Measurements from ENCODE around the gene PGBD4.
"Not testable (repeated sequence)": the region's sequence is repeated elsewhere in the genome, so short reads cannot be mapped to it uniquely, and the experiment has no call there.

Gene PGBD4

GRCh38 chr15:34111488-34111887, 9.6 kb downstream of the PGBD4 start:
- no peak for DNase-seq (ENCODE audit: low read depth, low spot score)
- H3K4me1 ChIP-seq (ENCODE audit: control insufficient read depth, insufficient read depth, low read length) = no peaks in the 10 kb centered on the region
- WGBS (ENCODE audit: insufficient coverage, insufficient read length) = no CpG with 5 or more reads among the region's 6 CpGs

GRCh38 chr15:34114215-34114614, 12.3 kb downstream of the PGBD4 start:
- Histone ChIP-seq H3K4me1 (ENCODE audit: control insufficient read depth, insufficient read depth, low read length) (no peaks in the 10 kb centered on the region), H3K4me3 (ENCODE audit: low read length) (no peak overlapping the region), H3K9me3 (ENCODE audit: control insufficient read depth, insufficient read depth, low read length) (no peaks in the 10 kb centered on the region), H3K36me3 (ENCODE audit: control insufficient read depth, insufficient read depth, low read length) (no peaks in the 10 kb centered on the region), H3K27ac (ENCODE audit: low read length) (no peak overlapping the region), H3K27me3 (ENCODE audit: control insufficient read depth, insufficient read depth, low read length) (no peaks in the 10 kb centered on the region)
- no peak for DNase-seq (ENCODE audit: low read depth, low spot score)
- no CpG with 5 or more reads among the region's 2 CpGs for WGBS (ENCODE audit: insufficient coverage, insufficient read length)

More at GRCh38 chr15:34111488-34111887, 9.6 kb downstream of the PGBD4 start:
- H3K27me3 ChIP-seq (ENCODE audit: control insufficient read depth, insufficient read depth, low read length) = no peaks in the 10 kb centered on the region
- no peak overlapping the region for H3K4me3 ChIP-seq (ENCODE audit: low read length)
- no peak overlapping the region for H3K27ac ChIP-seq (ENCODE audit: low read length)
- H3K36me3 ChIP-seq (ENCODE audit: control insufficient read depth, insufficient read depth, low read length) = no peaks in the 10 kb centered on the region
- no peaks in the 10 kb centered on the region for H3K9me3 ChIP-seq (ENCODE audit: control insufficient read depth, insufficient read depth, low read length)

GRCh38 chr15:34114739-34115138, 12.9 kb downstream of the PGBD4 start:
- DNase-seq (ENCODE audit: low read depth, low spot score) = no peak
- no peaks in the 10 kb centered on the region for H3K36me3 ChIP-seq (ENCODE audit: control insufficient read depth, insufficient read depth, low read length)
- H3K9me3 ChIP-seq (ENCODE audit: control insufficient read depth, insufficient read depth, low read length) = no peaks in the 10 kb centered on the region
- no peak overlapping the region for H3K27ac ChIP-seq (ENCODE audit: low read length)
- no CpG with 5 or more reads among the region's 3 CpGs for WGBS (ENCODE audit: insufficient coverage, insufficient read length)
- no peaks in the 10 kb centered on the region for H3K4me1 ChIP-seq (ENCODE audit: control insufficient read depth, insufficient read depth, low read length)
- no peaks in the 10 kb centered on the region for H3K27me3 ChIP-seq (ENCODE audit: control insufficient read depth, insufficient read depth, low read length)
- H3K4me3 ChIP-seq (ENCODE audit: low read length) = no peak overlapping the region

GRCh38 chr15:34116620-34117019, 14.7 kb downstream of the PGBD4 start:
- Histone ChIP-seq H3K27me3 (ENCODE audit: control insufficient read depth, insufficient read depth, low read length) (no peaks in the 10 kb centered on the region), H3K27ac (ENCODE audit: low read length) (no peak overlapping the region), H3K4me1 (ENCODE audit: control insufficient read depth, insufficient read depth, low read length) (no peaks in the 10 kb centered on the region), H3K9me3 (ENCODE audit: control insufficient read depth, insufficient read depth, low read length) (no peaks in the 10 kb centered on the region), H3K4me3 (ENCODE audit: low read length) (no peak overlapping the region), H3K36me3 (ENCODE audit: control insufficient read depth, insufficient read depth, low read length) (no peaks in the 10 kb centered on the region)
- no peak for DNase-seq (ENCODE audit: low read depth, low spot score)
- no CpG with 5 or more reads among the region's 2 CpGs for WGBS (ENCODE audit: insufficient coverage, insufficient read length)

- Histone ChIP-seq H3K9me3 (ENCODE audit: control insufficient read depth, insufficient read depth, low read length) (no peaks in the 10 kb centered on the region), H3K4me3 (ENCODE audit: low read length) (no peak overlapping the region), H3K27ac (ENCODE audit: low read length) (no peak overlapping the region), H3K36me3 (ENCODE audit: control insufficient read depth, insufficient read depth, low read length) (no peaks in the 10 kb centered on the region), H3K4me1 (ENCODE audit: control insufficient read depth, insufficient read depth, low read length) (no peaks in the 10 kb centered on the region), H3K27me3 (ENCODE audit: control insufficient read depth, insufficient read depth, low read length) (no peaks in the 10 kb centered on the region)
- WGBS (ENCODE audit: insufficient coverage, insufficient read length) = no CpG with 5 or more reads among the region's 4 CpGs
- no peak for DNase-seq (ENCODE audit: low read depth, low spot score)
These were observed 17.4 kb downstream of the PGBD4 start for GRCh38 chr15:34119291-34119690.

- not testable (repeated sequence) for H3K27me3 ChIP-seq (ENCODE audit: control insufficient read depth, insufficient read depth, low read length); H3K4me3 ChIP-seq (ENCODE audit: low read length); H3K4me1 ChIP-seq (ENCODE audit: control insufficient read depth, insufficient read depth, low read length); H3K27ac ChIP-seq (ENCODE audit: low read length); DNase-seq (ENCODE audit: low read depth, low spot score); H3K9me3 ChIP-seq (ENCODE audit: control insufficient read depth, insufficient read depth, low read length); H3K36me3 ChIP-seq (ENCODE audit: control insufficient read depth, insufficient read depth, low read length)
- WGBS (ENCODE audit: insufficient coverage, insufficient read length) = no CpG with 5 or more reads among the region's 2 CpGs
These were observed 18.5 kb downstream of the PGBD4 start for GRCh38 chr15:34120420-34120819.

GRCh38 chr15:34121786-34122185, 19.9 kb downstream of the PGBD4 start:
- not testable (repeated sequence) for H3K4me3 ChIP-seq (ENCODE audit: low read length); H3K4me1 ChIP-seq (ENCODE audit: control insufficient read depth, insufficient read depth, low read length); H3K9me3 ChIP-seq (ENCODE audit: control insufficient read depth, insufficient read depth, low read length); H3K27me3 ChIP-seq (ENCODE audit: control insufficient read depth, insufficient read depth, low read length); DNase-seq (ENCODE audit: low read depth, low spot score); H3K36me3 ChIP-seq (ENCODE audit: control insufficient read depth, insufficient read depth, low read length); H3K27ac ChIP-seq (ENCODE audit: low read length)
- WGBS (ENCODE audit: insufficient coverage, insufficient read length) = no CpG with 5 or more reads among the region's 12 CpGs

- DNase-seq (ENCODE audit: low read depth, low spot score) = no peak
- Histone ChIP-seq H3K9me3 (ENCODE audit: control insufficient read depth, insufficient read depth, low read length) (no peaks in the 10 kb centered on the region), H3K4me1 (ENCODE audit: control insufficient read depth, insufficient read depth, low read length) (no peaks in the 10 kb centered on the region), H3K27me3 (ENCODE audit: control insufficient read depth, insufficient read depth, low read length) (no peaks in the 10 kb centered on the region), H3K4me3 (ENCODE audit: low read length) (no peak overlapping the region), H3K36me3 (ENCODE audit: control insufficient read depth, insufficient read depth, low read length) (no peaks in the 10 kb centered on the region), H3K27ac (ENCODE audit: low read length) (no peak overlapping the region)
- no CpG with 5 or more reads among the region's 6 CpGs for WGBS (ENCODE audit: insufficient coverage, insufficient read length)
These were observed 20.9 kb downstream of the PGBD4 start for GRCh38 chr15:34122771-34123183.

GRCh38 chr15:34124651-34125050, 22.8 kb downstream of the PGBD4 start:
- H3K27me3 ChIP-seq (ENCODE audit: control insufficient read depth, insufficient read depth, low read length) = no peaks in the 10 kb centered on the region
- H3K27ac ChIP-seq (ENCODE audit: low read length) = no peak overlapping the region
- no peaks in the 10 kb centered on the region for H3K36me3 ChIP-seq (ENCODE audit: control insufficient read depth, insufficient read depth, low read length)
- H3K4me3 ChIP-seq (ENCODE audit: low read length) = no peak overlapping the region
- H3K4me1 ChIP-seq (ENCODE audit: control insufficient read depth, insufficient read depth, low read length) = no peaks in the 10 kb centered on the region
- H3K9me3 ChIP-seq (ENCODE audit: control insufficient read depth, insufficient read depth, low read length) = no peaks in the 10 kb centered on the region
- no peak for DNase-seq (ENCODE audit: low read depth, low spot score)
- WGBS (ENCODE audit: insufficient coverage, insufficient read length) = no CpG with 5 or more reads among the region's 4 CpGs

GRCh38 chr15:34125945-34126344, 24.1 kb downstream of the PGBD4 start:
- Histone ChIP-seq H3K4me3 (ENCODE audit: low read length) (no peak overlapping the region), H3K27me3 (ENCODE audit: control insufficient read depth, insufficient read depth, low read length) (no peaks in the 10 kb centered on the region), H3K9me3 (ENCODE audit: control insufficient read depth, insufficient read depth, low read length) (no peaks in the 10 kb centered on the region), H3K36me3 (ENCODE audit: control insufficient read depth, insufficient read depth, low read length) (no peaks in the 10 kb centered on the region), H3K27ac (ENCODE audit: low read length) (no peak overlapping the region), H3K4me1 (ENCODE audit: control insufficient read depth, insufficient read depth, low read length) (no peaks in the 10 kb centered on the region)
- DNase-seq (ENCODE audit: low read depth, low spot score) = no peak
- WGBS (ENCODE audit: insufficient coverage, insufficient read length) = no CpG with 5 or more reads among the region's 1 CpG

- H3K4me3 ChIP-seq (ENCODE audit: low read length) = no peak overlapping the region
- DNase-seq (ENCODE audit: low read depth, low spot score) = no peak
These were observed 24.6 kb downstream of the PGBD4 start for GRCh38 chr15:34126522-34126921.

More at GRCh38 chr15:34126522-34126921, 24.6 kb downstream of the PGBD4 start:
- Histone ChIP-seq H3K36me3 (ENCODE audit: control insufficient read depth, insufficient read depth, low read length) (no peaks in the 10 kb centered on the region), H3K27me3 (ENCODE audit: control insufficient read depth, insufficient read depth, low read length) (no peaks in the 10 kb centered on the region), H3K4me1 (ENCODE audit: control insufficient read depth, insufficient read depth, low read length) (no peaks in the 10 kb centered on the region), H3K27ac (ENCODE audit: low read length) (no peak overlapping the region), H3K9me3 (ENCODE audit: control insufficient read depth, insufficient read depth, low read length) (no peaks in the 10 kb centered on the region)

Measured in iPS DF 6.9 (cell line).